Nephron (organoid): ENCODE data around the gene CD248.
A peak's percentile ranks its signal among the peaks of the same experiment; 100 is the strongest.

ENCODE experiments used
- H3K27ac Mint-ChIP-seq, 3 experiments: 2 replicates each; pipeline ENCODE4 v1.8.0; 2020; ENCODE audit warnings: mixed read lengths in 3 of 3, mild to moderate bottlenecking in 2 of 3, moderate library complexity in 1 of 3
- H3K27me3 Mint-ChIP-seq: 2 replicates; pipeline ENCODE4 v1.8.0; 2021; ENCODE audit warnings: low read depth, mild to moderate bottlenecking, moderate library complexity, mixed read lengths
- H3K36me3 Mint-ChIP-seq: 2 replicates; pipeline ENCODE4 v1.8.0; 2020; ENCODE audit warnings: low read depth, mixed read lengths
- H3K4me1 Mint-ChIP-seq: 2 replicates; pipeline ENCODE4 v1.8.0; 2020; ENCODE audit warnings: mixed read lengths
- H3K4me3 Mint-ChIP-seq, 3 experiments: 2 replicates each; pipeline ENCODE4 v1.8.0; 2020; ENCODE audit warnings: mild to moderate bottlenecking in 3 of 3, mixed read lengths in 3 of 3, moderate library complexity in 2 of 3
- H3K9me3 Mint-ChIP-seq: 2 replicates; pipeline ENCODE4 v1.8.0; 2020; ENCODE audit warnings: mixed read lengths
- TF ChIP-seq, protein P1 (sequence below), 3 experiments: fragments of 200-600 bp; sonication (generic); IDR thresholded peaks; one replicate each; pipeline ENCODE4 v1.5.0; 2021; ENCODE audit warnings: antibody characterized with exemption in 3 of 3; ENCODE audit not compliant: unreplicated experiment in 3 of 3

The CD248 gene

DNA sequence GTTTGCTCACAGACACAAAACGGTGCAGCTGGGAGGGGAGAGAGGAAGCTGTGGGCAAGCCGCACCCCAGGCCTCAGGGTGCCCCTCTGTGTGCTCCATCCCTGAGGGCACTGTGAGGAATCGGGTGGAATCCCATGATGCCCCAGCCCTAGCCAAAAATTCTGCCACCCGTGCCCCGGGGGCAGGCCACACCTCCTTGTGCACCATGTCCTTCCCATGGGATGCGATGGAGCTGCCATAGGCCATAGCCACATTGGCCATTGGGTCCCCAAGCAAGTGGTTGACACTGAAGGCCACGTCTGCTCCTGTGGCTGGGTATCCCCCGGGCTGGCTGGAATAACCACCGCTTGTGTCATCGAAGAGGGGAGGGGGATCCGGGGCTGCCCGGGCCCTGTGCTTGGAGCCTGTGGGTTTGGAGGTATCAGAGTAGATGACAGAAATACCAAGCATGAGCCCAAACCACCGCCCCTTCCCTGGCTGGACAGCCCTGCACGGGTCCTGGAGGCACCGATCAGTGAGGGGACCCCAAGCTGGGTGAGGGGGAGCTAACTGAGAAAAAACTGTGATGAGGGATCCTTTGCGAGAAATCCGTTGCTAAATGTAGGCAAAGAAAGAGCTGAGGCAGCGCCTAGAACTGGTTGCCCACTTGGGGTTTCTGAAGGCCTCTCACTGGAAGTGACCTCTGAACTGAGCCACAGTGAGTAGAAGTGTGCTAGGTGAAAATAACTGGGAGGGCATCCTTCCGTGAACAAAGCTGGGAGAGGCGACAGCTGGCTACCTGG is 28.8 kb downstream of the CD248 start:
- TF ChIP-seq, protein P1, sequence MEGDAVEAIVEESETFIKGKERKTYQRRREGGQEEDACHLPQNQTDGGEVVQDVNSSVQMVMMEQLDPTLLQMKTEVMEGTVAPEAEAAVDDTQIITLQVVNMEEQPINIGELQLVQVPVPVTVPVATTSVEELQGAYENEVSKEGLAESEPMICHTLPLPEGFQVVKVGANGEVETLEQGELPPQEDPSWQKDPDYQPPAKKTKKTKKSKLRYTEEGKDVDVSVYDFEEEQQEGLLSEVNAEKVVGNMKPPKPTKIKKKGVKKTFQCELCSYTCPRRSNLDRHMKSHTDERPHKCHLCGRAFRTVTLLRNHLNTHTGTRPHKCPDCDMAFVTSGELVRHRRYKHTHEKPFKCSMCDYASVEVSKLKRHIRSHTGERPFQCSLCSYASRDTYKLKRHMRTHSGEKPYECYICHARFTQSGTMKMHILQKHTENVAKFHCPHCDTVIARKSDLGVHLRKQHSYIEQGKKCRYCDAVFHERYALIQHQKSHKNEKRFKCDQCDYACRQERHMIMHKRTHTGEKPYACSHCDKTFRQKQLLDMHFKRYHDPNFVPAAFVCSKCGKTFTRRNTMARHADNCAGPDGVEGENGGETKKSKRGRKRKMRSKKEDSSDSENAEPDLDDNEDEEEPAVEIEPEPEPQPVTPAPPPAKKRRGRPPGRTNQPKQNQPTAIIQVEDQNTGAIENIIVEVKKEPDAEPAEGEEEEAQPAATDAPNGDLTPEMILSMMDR (IDR thresholded peaks at IDR 0.05; ENCODE audit: unreplicated experiment in 3 of 3) = no peak
- peaks cover 20% of the 10 kb centered on the region for H3K4me1 Mint-ChIP-seq
- H3K36me3 Mint-ChIP-seq = no peaks in the 10 kb centered on the region
- peak overlapping the region; percentile 86 to 98 (median 92) for H3K4me3 Mint-ChIP-seq
- no peaks in the 10 kb centered on the region for H3K9me3 Mint-ChIP-seq
- H3K27me3 Mint-ChIP-seq = peaks cover 34% of the 10 kb centered on the region
- peak overlapping the region; percentile 64 to 89 (median 87) for H3K27ac Mint-ChIP-seq

DNA sequence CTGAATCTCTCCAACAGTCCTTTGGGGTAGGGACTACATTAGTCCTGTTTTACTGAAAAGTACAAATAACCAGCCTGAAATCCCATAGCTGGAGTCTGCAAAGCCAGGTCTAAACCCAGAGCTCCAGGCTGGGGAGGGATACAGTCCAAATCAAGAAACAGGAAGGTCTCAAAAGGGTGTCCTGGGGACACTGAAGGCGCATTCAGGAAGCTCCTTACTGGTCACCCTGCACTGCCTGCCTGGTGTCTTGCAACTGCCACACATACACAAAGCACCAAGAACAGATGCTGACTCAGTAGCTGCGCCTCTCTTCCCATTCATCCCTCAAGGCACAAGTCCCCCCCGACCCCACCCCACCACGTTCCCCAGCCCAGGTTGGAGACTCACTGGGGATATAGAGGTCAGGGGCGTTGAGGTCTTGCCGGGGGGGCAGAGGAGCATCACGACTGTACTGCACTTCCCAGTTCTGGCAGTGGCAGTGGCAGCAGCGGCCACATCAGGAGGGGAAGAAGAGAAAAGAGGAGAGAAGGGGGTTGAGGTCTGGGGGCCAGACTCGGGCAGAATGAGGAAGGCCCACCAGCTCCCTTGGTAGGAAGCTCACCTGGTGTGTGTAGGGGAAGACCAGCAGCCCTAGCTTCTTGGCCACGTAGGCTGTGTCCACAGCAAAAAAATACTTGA is 29.5 kb downstream of the CD248 start:
- H3K9me3 Mint-ChIP-seq = no peaks in the 10 kb centered on the region
- no peaks in the 10 kb centered on the region for H3K36me3 Mint-ChIP-seq
- H3K27ac Mint-ChIP-seq = peak overlapping the region in 1 of 3 experiments; percentile 61
- TF ChIP-seq, protein P1 (IDR thresholded peaks at IDR 0.05; ENCODE audit: unreplicated experiment in 3 of 3) = no peak
- peaks cover 20% of the 10 kb centered on the region for H3K4me1 Mint-ChIP-seq
- H3K4me3 Mint-ChIP-seq = peak overlapping the region; percentile 85 to 87 (median 86)
- H3K27me3 Mint-ChIP-seq = peaks cover 27% of the 10 kb centered on the region

DNA sequence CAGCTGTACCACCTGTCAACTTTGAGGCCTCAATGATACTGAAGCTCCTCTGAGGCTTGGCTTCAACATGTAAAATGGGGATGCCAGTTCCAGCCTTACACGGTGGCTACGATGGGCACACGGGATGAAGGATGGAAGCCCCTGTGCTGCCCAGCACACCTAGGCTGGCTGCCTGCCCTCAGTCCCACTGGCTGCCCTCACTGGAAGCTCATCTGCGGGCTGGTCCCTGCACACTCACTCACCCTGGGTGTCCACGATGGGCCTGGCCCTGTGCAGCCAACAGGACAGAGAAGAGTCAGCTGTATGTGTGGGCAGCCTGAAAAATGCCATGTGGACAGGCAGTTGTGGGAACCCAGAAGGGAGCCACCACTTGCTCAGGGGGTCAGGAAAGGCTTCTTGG is 30.1 kb downstream of the CD248 start:
- Mint-ChIP-seq H3K9me3 (no peaks in the 10 kb centered on the region), H3K27ac (peak overlapping the region in 1 of 3 experiments; percentile 26), H3K36me3 (no peaks in the 10 kb centered on the region), H3K27me3 (peaks cover 26% of the 10 kb centered on the region), H3K4me1 (peaks cover 20% of the 10 kb centered on the region), H3K4me3 (peak overlapping the region; percentile 85 to 87 (median 86))
- TF ChIP-seq, protein P1 (IDR thresholded peaks at IDR 0.05; ENCODE audit: unreplicated experiment in 3 of 3) = no peak

DNA sequence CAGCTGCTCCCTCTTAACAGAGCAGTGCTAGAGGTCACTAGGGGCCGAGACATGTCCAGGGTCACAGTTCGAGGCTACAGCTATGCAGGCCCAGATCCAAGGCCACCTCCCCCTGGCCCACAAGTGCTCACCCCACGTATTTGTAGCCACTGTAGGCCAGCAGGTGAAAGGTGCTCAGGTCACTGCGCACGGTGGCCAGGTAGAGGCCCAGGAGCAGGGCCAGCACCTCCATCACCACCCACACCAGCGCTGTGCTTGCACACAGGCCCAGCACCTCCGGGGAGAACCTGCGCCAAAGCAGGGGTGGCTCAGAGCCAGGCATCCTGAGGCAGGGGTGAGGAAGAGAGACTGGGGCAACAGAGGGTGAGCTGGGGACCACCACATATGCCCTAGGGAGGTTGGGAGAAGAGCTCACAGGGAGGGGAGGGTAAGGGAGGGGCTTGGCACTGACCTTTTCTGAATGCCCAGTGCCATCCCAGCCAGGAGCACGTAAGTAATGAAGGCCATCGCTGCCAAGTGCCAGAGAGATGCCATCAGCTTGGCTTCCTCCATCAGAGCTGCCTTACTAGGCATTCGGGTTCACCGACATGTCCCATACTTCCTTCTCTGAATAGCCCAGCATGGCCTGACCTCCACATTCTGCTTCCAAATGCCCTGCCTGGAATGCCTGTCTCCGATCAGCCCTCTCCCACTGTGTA is 31.4 kb downstream of the CD248 start:
- peak overlapping the region in 1 of 3 experiments; percentile 33 for H3K4me3 Mint-ChIP-seq
- H3K9me3 Mint-ChIP-seq = no peaks in the 10 kb centered on the region
- H3K4me1 Mint-ChIP-seq = peaks cover 21% of the 10 kb centered on the region
- no peaks in the 10 kb centered on the region for H3K36me3 Mint-ChIP-seq
- peak overlapping the region in 1 of 3 experiments; percentile 18 for H3K27ac Mint-ChIP-seq
- TF ChIP-seq, protein P1 (IDR thresholded peaks at IDR 0.05; ENCODE audit: unreplicated experiment in 3 of 3) = no peak
- H3K27me3 Mint-ChIP-seq = peaks cover 15% of the 10 kb centered on the region

DNA sequence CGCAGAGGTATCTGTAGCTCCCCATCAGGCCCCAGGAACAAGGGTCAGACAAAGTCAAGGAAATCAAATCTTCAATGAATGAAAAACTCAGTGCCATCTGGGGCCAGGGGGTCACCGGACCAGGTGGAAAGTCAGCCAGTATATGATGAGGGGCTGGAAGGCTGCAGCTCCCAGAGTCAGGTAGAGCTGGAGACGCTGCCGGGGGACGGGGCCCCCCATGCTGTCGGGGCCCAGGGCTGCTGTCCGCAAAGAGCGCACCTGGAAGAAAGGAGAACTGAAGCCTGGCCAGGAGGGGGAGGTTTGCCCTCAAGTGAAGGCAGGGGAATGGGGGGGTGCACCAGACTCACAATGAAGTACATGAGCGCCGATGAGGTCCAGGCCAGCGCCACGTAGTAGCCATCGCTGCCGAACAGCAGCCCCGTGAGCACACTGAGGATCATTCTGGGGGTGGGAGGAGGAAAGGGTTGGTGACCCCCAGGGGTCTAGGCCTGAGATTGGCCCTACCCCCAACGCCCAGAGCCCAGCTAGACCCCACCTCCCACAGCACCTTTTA is 32.2 kb downstream of the CD248 start:
- Mint-ChIP-seq H3K36me3 (no peaks in the 10 kb centered on the region), H3K4me3 (peak overlapping the region in 1 of 3 experiments; percentile 10), H3K4me1 (peaks cover 21% of the 10 kb centered on the region), H3K27me3 (peaks cover 9% of the 10 kb centered on the region), H3K9me3 (no peaks in the 10 kb centered on the region), H3K27ac (no peak overlapping the region)
- TF ChIP-seq, protein P1 (IDR thresholded peaks at IDR 0.05; ENCODE audit: unreplicated experiment in 3 of 3) = no peak
